NCI-H1694 treated with DMSO at 0.1 percent for 48 hours (cell line): ENCODE results near the gene CSNK1A1.
"Not testable (repeated sequence)": the region's sequence is repeated elsewhere in the genome, so short reads cannot be mapped to it uniquely, and the experiment has no call there.

Experiments used
- DNase-seq: peaks from one replicate; lab custom pipeline; 2025; lab: John Stamatoyannopoulos, UW

The CSNK1A1 gene

GRCh38 chr5:149551227-149552037 is at the start of gene CSNK1A1:
Gene CSNK1A1 (minus strand): TSS chr5:149551439. CDS start chr5:149550964, 475 bp downstream.
- peak; percentile 95 for DNase-seq

- DNase-seq = no peak
Observed at GRCh38 chr5:149600932-149601331, 49.7 kb upstream of the CSNK1A1 start.

GRCh38 chr5:149599375-149599774 is 48.1 kb upstream of the CSNK1A1 start:
- no peak for DNase-seq

DNA sequence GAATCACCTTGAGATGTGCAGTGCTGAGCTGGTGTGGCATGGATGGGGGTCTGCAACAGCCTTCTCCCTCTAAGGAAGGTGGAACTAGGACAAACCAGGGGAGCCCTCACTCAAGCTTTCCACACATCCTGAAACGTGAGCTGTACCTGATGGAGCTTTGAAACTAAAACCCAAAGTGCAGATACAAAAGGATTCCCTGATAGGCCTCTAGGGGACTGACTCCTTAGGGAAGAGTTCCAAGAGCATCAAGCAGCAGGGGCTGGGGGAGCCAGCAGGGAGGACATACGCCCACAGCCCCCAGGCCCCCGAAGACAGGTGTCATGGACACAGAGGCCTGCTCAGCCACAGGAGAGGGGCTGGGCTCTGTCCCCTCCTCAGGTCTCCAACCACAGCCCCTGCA is 47.7 kb upstream of the CSNK1A1 start:
- no peak for DNase-seq

GRCh38 chr5:149598234-149598633 is 47.0 kb upstream of the CSNK1A1 start:
- DNase-seq = not testable (repeated sequence)

DNA sequence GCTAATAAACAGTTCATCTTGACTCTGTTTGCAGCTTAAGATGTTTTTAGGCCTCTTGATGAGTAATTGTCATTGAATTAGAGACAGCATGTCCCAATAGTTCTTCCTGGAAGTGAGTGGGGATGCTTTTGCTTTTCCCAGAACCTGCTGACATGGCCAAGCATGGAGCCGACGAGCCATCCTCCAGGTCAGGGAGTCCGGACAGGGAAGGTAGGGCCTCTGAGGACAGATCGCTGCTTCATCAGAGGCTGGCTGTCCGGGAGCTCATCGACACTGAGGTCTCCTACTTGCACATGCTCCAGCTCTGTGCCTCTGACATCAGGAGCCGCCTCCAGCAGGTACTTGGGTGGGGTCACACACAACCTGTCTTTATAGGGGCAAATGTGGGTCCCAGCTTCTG is 46.4 kb upstream of the CSNK1A1 start:
- DNase-seq = no peak

DNA sequence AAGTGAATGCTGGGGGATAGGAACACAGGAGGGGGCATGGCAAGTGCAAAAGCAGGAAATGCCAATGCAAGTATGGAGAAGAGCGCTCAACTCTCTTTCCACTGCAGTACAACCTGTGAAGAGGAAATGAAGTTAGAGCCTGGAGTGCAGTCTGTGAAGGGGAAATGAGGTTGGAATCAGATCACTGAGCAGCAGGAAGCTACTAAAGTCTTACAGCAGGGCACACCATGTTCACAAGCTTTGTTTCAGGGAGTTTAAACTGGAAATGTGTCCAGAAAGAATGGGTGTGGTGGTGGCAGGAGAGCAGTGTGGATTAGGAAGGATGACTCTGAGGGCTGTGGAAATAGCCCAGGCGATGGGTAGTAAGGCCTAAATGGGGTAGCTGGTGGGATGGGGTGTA is 45.5 kb upstream of the CSNK1A1 start:
- DNase-seq = no peak

DNA sequence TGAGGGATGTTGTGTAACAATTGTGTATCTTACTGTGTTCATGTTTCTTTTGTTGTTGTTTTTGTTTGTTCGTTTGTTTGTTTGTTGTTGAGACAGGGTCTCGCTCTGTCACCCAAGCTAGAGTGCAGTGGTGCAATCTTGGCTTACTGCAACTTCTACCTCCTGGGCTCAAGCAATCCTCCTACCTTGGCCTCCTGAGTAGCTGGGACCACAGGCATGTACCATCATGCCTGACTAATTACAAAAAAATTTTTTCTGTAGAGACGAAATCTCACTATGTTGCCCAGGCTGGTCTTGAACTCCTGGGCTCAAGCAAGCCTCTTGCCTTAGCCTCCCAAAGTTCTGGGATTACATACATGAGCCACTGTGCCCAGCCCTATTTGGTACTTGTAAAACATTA is 43.9 kb upstream of the CSNK1A1 start:
- DNase-seq = not testable (repeated sequence)

- DNase-seq = no peak
Observed at GRCh38 chr5:149594206-149594895, 43.1 kb upstream of the CSNK1A1 start.

DNA sequence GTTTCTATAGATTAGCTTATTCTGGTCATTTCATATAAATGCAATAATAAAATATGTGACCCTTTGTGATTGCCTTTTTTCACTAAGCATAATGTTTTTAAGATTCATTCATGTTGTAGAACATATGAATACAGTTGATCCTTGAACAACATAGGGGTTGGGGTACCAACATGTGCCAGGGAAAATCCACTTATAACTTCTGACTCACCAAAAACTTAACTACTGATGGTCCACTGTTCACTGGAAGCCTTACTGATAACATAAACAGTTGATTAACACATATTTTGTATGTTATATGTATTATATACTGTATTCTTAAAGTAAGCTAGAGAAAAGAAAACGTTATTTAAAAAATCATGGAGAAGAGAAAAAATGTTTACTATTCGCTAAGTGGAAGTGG is 42.1 kb upstream of the CSNK1A1 start:
- DNase-seq = no peak

- DNase-seq = no peak
Observed at GRCh38 chr5:149588936-149589335, 37.7 kb upstream of the CSNK1A1 start.

DNA sequence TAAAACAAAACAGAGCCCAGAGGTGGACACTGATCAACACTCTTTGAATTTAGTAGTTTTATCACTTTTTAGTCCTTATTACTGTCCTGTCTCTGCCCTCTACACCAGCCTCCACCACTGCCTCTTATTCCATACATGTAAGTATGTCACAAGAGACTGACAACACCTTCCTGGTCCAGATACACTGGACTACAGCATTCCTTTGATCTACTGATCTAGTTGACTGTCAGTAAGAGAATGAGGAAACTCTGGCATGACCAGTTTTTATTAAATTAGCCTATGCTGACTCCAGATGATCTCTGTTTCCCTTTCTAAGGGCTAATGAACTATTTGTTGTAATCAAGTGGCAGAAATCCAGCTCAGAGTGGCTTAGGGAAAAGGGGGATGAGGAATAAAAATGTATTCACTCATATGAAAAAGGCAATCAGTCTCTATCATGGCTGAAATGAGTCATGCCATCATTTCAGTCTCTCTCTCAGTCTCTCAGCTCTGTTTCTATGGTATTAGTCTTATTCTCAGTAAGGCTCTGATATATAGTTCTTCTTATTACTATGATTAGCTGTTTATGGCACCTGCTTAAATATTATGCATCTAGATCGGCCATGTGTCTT is 35.6 kb upstream of the CSNK1A1 start:
- DNase-seq = no peak

DNA sequence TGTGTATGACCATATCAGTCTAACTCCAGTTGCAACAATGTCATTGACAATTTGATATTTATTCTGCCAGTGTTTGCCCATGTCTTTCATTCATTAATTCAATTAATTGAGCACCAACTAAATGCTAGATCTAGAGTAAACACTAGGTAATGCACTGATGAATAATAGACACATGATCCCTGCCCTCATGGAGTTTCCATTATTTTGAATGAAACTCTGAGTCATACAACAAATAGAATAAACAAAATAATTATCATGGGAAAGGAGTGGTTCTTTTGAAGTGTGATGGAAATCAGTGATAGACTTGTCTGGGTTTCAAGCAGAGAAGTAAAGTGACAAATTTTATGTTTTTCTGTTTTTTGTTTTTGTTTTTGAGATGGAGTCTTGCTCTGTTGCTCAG is 34.7 kb upstream of the CSNK1A1 start:
- DNase-seq = no peak

DNA sequence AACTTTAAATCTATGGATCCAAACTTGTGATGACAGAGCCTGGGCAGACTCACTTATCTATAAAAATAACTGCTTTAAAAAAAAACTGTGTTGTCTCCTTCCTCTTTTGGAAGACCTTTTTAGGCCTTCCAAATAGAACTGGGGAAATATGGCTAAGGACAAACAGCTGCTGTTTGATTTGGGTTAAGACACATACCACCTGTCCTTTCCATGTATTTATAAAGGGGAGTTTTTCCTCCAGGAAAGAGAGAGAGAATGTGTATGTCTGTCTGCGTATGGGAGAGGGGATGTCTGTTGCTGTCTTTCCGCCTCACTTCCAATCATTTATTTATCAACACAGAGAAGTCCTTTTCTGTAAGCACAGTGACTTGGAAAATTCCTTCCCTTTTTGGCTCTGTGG is 32.9 kb upstream of the CSNK1A1 start:
- no peak for DNase-seq

DNA sequence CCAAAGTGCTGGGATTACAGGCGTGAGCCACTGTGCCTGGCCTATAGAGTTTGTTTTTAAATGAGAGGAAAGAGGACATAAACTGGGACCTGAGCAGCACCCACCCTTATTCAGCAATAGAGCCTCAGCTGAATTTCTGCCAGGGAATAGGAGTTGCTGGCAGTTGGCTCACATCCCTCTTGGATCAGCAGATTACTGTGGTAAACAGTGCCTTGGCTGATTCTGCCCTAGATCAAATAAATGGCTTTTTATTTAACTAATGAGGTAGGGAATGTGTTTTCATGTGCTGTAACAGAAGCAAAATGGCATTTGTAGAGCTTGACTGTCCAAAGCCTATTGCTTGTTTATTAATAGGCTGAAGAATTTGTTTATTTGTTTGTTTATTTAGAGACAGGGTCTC is 32.2 kb upstream of the CSNK1A1 start:
- DNase-seq = peak; percentile 68

DNA sequence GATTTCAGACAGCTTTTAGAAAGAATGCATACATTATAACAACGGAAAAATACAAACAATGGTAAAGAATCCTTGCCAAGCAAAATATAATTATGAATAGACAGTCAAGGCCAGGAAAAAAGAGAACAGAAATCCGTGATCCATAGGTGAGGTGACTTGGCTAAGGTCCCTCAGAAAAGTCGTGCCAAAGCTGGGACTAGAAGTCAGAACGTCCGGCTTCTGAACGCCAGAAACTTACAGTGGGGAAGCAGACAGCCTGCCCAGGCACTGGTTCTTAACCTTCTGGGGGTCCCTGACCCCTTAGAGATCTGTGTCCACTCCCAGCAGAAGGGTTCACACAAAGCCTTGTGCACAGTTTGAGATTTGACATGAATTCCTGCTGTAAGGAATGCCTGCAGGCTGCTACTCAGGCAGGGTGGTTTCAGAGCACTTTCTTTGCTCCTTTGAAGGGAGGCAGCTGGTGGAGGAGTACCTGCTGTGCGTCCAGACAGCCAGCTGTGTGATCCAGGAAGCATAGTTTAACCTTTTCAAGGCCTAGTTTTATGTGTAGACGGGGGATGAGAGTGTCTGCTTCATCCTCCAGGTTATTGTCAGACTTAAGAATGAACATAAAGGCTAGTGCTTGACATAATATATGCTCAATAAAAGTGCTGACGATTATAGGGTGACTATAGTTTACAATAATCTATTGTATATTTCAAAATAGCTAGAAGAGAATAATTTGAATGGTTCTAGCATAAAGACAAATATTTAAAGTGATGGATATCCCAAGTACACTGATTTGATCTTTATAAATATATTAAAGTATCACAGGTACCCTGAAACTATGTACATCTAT is 30.9 kb upstream of the CSNK1A1 start:
- DNase-seq = no peak

GRCh38 chr5:149581192-149581861 is 30.1 kb upstream of the CSNK1A1 start, which contains the start of gene ARHGEF37:
Gene ARHGEF37 (plus strand): TSS chr5:149581498. CDS start chr5:149597770, 16,272 bp downstream.
- peak; percentile 11 for DNase-seq

- no peak for DNase-seq
Observed at GRCh38 chr5:149580808-149581191, 29.6 kb upstream of the CSNK1A1 start.

- DNase-seq = no peak
Observed at GRCh38 chr5:149578896-149579295, 27.7 kb upstream of the CSNK1A1 start.

GRCh38 chr5:149576021-149576420 is 24.8 kb upstream of the CSNK1A1 start:
- DNase-seq = no peak

- no peak for DNase-seq
Observed at GRCh38 chr5:149575131-149575530, 23.9 kb upstream of the CSNK1A1 start.
